Astrocyte (in vitro differentiated cells and primary cell): ENCODE results near the gene CD84. TPM values are rescaled to one million over a fixed set of nuclear protein-coding genes. Genes with fewer than 3 reads are reported as not detected.

Experiments
- DNase-seq: peaks from one replicate; pipeline ENCODE4 v3.0.0-alpha.2; 2010; ENCODE audit warnings: low read depth
- FAIRE-seq: peaks from 2 replicates; lab custom pipeline; 2011; peaks lifted over from hg19 to GRCh38; lab: Jason Lieb, UNC
- H2AFZ ChIP-seq: 2 replicates; pipeline ENCODE4 v1.6.0; 2012; ENCODE audit warnings: low read depth, low read length, inconsistent platforms
- H3K27ac ChIP-seq: 2 replicates; pipeline ENCODE4 v1.5.1; 2011; ENCODE audit warnings: low read depth, low read length, inconsistent platforms
- H3K27me3 ChIP-seq: 2 replicates; pipeline ENCODE4 v1.6.0; 2011; ENCODE audit warnings: low read length, inconsistent platforms; ENCODE audit not compliant: insufficient read depth
- H3K36me3 ChIP-seq: 2 replicates; pipeline ENCODE4 v1.5.1; 2011; ENCODE audit warnings: low read length, inconsistent platforms; ENCODE audit not compliant: insufficient read depth
- H3K4me1 ChIP-seq: 2 replicates; pipeline ENCODE4 v1.5.1; 2011; ENCODE audit warnings: low read length, inconsistent platforms; ENCODE audit not compliant: insufficient read depth
- H3K4me2 ChIP-seq: 2 replicates; pipeline ENCODE4 v1.6.0; 2012; ENCODE audit warnings: low read length, inconsistent platforms
- H3K4me3 ChIP-seq: 2 replicates; pipeline ENCODE4 v1.5.1; 2011; ENCODE audit warnings: low read depth, mild to moderate bottlenecking, low read length, inconsistent platforms; ENCODE audit not compliant: insufficient read depth
- H3K79me2 ChIP-seq: 2 replicates; pipeline ENCODE4 v1.6.0; 2012; ENCODE audit warnings: mild to moderate bottlenecking, low read length, inconsistent platforms; ENCODE audit not compliant: insufficient read depth
- H3K9ac ChIP-seq: 2 replicates; pipeline ENCODE4 v1.6.0; 2012; ENCODE audit warnings: mild to moderate bottlenecking, low read length, inconsistent platforms
- H3K9me3 ChIP-seq: 2 replicates; pipeline ENCODE4 v1.5.1; 2012; ENCODE audit warnings: low read depth, mild to moderate bottlenecking, low read length, inconsistent platforms; ENCODE audit not compliant: insufficient read depth
- H4K20me1 ChIP-seq: 2 replicates; pipeline ENCODE4 v1.6.0; 2012; ENCODE audit warnings: low read length, inconsistent platforms; ENCODE audit not compliant: insufficient read depth
- H3K27ac Mint-ChIP-seq: one replicate; pipeline ENCODE4 v1.8.0; 2021; ENCODE audit warnings: mild to moderate bottlenecking, mixed read lengths; ENCODE audit not compliant: unreplicated experiment
- H3K27me3 Mint-ChIP-seq: one replicate; pipeline ENCODE4 v1.8.0; 2021; ENCODE audit warnings: low read depth, mixed read lengths; ENCODE audit not compliant: unreplicated experiment
- H3K36me3 Mint-ChIP-seq: one replicate; pipeline ENCODE4 v1.8.0; 2021; ENCODE audit warnings: low read depth, mixed read lengths; ENCODE audit not compliant: unreplicated experiment
- H3K4me1 Mint-ChIP-seq: one replicate; pipeline ENCODE4 v1.8.0; 2021; ENCODE audit warnings: low read depth, mixed read lengths; ENCODE audit not compliant: unreplicated experiment
- H3K4me3 Mint-ChIP-seq: one replicate; pipeline ENCODE4 v1.8.0; 2021; ENCODE audit warnings: mild to moderate bottlenecking, moderate library complexity, mixed read lengths; ENCODE audit not compliant: unreplicated experiment
- H3K9me3 Mint-ChIP-seq: one replicate; pipeline ENCODE4 v1.8.0; 2021; ENCODE audit warnings: mild to moderate bottlenecking, mixed read lengths; ENCODE audit not compliant: unreplicated experiment
- CTCF ChIP-seq: IDR thresholded peaks from 2 replicates; pipeline ENCODE4 v1.5.1; 2011; ENCODE audit warnings: low read depth, mild to moderate bottlenecking, inconsistent platforms, low read length, moderate library complexity; ENCODE audit not compliant: insufficient read depth
- EZH2 ChIP-seq: IDR thresholded peaks from 2 replicates; pipeline ENCODE4 v1.6.1; 2012; ENCODE audit warnings: mild to moderate bottlenecking, low read length, inconsistent platforms; ENCODE audit not compliant: insufficient read depth
- total RNA-seq: library from RNA; stranded (reverse); gene quantifications from 2 replicates; pipeline ENCODE4 v1.2.1, GENCODE V29; 2021

CD84 gene
- total RNA-seq, 1 donor from 2014 or later: not detected

GRCh38 chr1:160612613-160613218 is 33.4 kb upstream of the CD84 start:
- Mint-ChIP-seq H3K9me3 (no peaks in the 10 kb centered on the region), H3K36me3 (no peaks in the 10 kb centered on the region), H3K4me3 (no peak overlapping the region), H3K4me1 (no peaks in the 10 kb centered on the region), H3K27ac (no peak overlapping the region), H3K27me3 (peaks cover 21% of the 10 kb centered on the region)
- no peak for FAIRE-seq
- Histone ChIP-seq H3K9ac (no peak overlapping the region), H3K27me3 (peaks cover 24% of the 10 kb centered on the region), H3K79me2 (no peaks in the 10 kb centered on the region), H3K9me3 (no peaks in the 10 kb centered on the region), H3K36me3 (no peaks in the 10 kb centered on the region), H3K4me3 (no peak overlapping the region), H3K4me1 (no peaks in the 10 kb centered on the region), H4K20me1 (no peaks in the 10 kb centered on the region), H3K27ac (no peak overlapping the region), H2AFZ (no peak overlapping the region), H3K4me2 (no peak overlapping the region)
- TF ChIP-seq EZH2: no peak
- no peak for TF ChIP-seq CTCF
- no peak for DNase-seq

- H3K4me3 ChIP-seq: no peak overlapping the region
- no peak for FAIRE-seq
Measured at GRCh38 chr1:160610569-160611242, 31.4 kb upstream of the CD84 start.

More at GRCh38 chr1:160610569-160611242, 31.4 kb upstream of the CD84 start:
- H3K4me2 ChIP-seq: no peak overlapping the region
- Mint-ChIP-seq H3K36me3 (no peaks in the 10 kb centered on the region), H3K4me1 (peaks cover 9% of the 10 kb centered on the region), H3K27ac (no peak overlapping the region), H3K9me3 (no peaks in the 10 kb centered on the region), H3K4me3 (no peak overlapping the region), H3K27me3 (peaks cover 21% of the 10 kb centered on the region)
- no peak overlapping the region for H3K9ac ChIP-seq
- no peaks in the 10 kb centered on the region for H4K20me1 ChIP-seq
- no peak overlapping the region for H2AFZ ChIP-seq
- peaks cover 24% of the 10 kb centered on the region for H3K27me3 ChIP-seq
- H3K27ac ChIP-seq: no peak overlapping the region
- no peak for DNase-seq
- H3K9me3 ChIP-seq: no peaks in the 10 kb centered on the region
- H3K4me1 ChIP-seq: no peaks in the 10 kb centered on the region
- TF ChIP-seq CTCF: no peak
- no peak for TF ChIP-seq EZH2
- no peaks in the 10 kb centered on the region for H3K36me3 ChIP-seq
- H3K79me2 ChIP-seq: no peaks in the 10 kb centered on the region
